ENCODE data around the gene FBN3. TPM values are rescaled to one million over a fixed set of nuclear protein-coding genes. Genes with fewer than 3 reads are reported as not detected.
"Not testable (repeated sequence)": the region's sequence is repeated elsewhere in the genome, so short reads cannot be mapped to it uniquely, and the experiment has no call there.

FBN3 gene
- polyA plus RNA-seq, 4 donors: 27.4 to 35.1 (median 29.5) TPM

DNA sequence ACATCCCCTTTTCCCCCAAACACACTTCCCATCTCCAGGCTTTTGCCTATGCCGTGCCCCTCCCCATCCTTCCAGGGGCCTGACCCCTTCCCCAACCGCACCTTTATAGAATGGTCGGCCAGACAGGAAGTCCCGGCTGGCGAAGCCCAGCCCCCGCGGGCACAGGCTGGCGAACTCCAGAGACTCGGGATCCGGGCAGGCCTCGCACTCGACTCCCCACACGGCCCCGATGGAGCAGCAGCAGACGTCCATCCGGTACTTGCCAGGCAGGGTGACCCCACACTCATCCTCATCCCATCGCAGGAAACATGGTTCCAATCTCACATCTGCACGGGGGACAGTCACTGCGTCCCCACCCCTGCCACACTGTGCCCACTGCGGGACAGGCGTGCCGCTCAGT lies 25.7 kb downstream of the FBN3 start:
- DNase-seq (ENCODE audit: low read depth in 4 of 4, low spot score in 3 of 4): no peak

DNA sequence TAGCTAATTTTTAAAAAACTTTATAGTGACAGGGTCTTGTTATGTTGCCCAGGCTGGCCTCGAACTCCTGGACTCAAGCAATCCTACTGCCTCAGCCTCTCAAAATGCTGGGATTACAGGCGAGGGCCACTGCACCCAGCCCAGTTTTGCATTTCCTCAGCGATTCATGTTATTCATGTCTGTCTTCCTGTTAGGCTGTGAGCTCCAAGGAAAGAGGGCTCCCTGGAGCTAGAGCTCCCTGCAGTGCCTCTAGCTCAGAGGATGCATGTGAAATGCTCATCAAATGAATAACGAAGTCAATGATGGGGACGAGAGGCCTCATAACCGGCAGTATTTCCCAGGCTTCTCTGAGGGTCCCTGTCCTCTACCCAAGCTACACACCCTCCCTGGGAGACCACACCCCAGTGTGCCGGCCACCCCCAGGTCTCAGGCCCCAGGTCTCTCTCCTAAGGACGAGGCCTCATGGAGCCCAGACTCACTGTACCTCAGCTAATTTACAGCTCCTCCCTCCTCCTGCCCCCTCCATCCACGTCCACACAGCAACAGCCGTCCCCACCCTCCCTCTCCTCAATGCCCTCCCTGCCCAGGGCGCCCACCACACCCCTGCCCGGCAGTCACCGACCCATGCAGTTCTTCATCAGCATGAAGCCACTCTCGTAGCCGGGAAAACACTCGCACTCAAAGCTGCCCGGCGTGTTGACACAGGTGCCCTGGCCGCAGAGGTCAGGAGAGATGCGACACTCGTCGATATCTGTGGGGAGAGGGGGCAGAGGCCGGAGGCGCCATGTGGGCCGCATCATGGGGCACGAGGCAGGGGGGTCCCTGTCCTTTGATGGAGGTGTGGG lies 28.5 kb downstream of the FBN3 start:
- no peak for DNase-seq (ENCODE audit: low read depth in 4 of 4, low spot score in 3 of 4)

GRCh38 chr19:8117991-8118390 lies 31.4 kb downstream of the FBN3 start:
- no peak for DNase-seq (ENCODE audit: low read depth in 4 of 4, low spot score in 3 of 4)

GRCh38 chr19:8116437-8117293 lies 32.7 kb downstream of the FBN3 start:
- no peak for DNase-seq (ENCODE audit: low read depth in 4 of 4, low spot score in 3 of 4)

DNA sequence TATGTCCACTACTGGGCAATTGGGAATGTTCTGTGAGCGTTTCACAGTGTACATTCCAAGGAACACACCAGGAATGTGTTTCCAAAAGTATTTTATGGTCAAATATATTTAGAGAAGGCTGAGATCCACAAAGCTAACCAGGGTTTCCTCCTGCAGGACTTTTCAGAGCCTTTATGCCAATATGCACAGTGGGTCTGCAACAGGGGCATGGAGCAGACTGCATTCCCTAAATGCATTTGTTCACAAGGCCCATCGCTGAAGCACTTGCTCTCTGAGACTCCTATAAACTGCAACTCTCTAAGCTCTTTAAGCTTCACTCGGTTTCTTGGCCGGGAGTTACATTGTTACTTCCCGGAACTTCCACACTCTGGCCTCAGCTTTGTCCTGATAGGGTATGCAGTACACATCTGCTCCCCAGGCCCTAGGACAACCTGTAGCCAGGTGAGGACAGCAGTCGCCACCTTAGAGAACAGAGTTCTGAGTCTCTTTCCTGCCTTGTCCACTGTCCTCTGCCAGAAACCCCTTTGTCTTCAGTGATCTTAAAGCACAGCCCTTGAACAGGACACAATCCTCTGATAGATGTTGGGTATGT lies 33.5 kb downstream of the FBN3 start:
- DNase-seq (ENCODE audit: low read depth in 4 of 4, low spot score in 3 of 4): no peak

- DNase-seq (ENCODE audit: low read depth in 4 of 4, low spot score in 3 of 4): no peak
Observed at GRCh38 chr19:8113017-8113416, 36.4 kb downstream of the FBN3 start.

GRCh38 chr19:8111376-8111775 lies 38.0 kb downstream of the FBN3 start:
- no peak for DNase-seq (ENCODE audit: low read depth in 4 of 4, low spot score in 3 of 4)

DNA sequence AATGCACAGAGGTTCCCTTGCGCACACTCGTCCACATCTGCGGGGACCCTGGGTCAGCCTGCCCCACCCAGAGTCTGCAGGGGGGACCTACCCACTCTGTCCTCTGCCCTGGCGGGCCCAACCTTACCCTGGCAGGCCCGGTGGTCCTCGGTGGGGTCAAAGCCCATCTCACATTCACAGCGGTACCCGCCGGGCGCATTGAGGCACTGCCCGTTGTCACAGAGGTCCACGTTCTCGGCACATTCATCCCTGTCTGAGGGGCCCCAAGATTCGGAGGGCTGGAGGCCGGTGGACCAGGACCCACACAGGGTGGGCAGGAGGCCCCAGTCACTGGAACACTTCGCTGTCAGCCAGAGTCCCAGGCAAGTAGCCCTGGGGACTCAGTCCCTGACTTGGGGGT lies 38.5 kb downstream of the FBN3 start:
- DNase-seq (ENCODE audit: low read depth in 4 of 4, low spot score in 3 of 4): no peak

DNA sequence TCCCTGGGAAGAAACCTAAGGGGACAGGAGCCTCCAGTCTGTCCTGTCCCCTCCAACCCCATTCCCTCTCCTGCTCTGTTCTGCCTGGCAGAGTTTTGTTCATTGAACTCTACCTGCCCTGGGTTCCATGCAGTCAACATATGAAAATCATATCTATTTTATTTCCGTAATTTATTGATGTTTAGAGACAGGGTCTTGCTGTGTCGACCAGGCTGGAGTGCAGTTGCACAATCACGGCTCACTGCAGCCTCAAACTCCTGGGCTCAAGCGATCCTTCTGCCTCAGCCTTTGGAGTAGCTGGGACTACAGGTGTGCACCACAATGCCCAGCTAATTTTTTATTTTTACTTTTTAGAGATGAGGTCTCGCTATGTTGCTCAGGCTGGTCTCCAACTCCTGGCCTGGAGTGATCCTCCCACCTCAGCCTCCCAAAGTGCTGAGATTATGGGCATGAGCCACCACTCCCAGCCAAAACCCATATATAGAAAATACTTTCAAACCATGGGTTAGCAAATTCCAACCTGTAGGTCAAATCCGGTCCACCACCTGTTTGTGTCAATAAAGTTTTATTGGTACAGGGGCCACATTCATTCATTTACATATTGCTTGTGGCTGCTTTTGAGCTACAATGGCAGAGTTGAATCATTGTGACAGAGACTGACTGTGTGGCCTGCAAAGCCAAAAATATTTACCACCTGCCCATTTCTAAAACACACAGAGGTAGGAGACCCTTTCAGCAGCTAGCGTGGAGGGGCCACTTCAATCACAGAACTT lies 39.3 kb downstream of the FBN3 start:
- no peak for DNase-seq (ENCODE audit: low read depth in 4 of 4, low spot score in 3 of 4)

DNA sequence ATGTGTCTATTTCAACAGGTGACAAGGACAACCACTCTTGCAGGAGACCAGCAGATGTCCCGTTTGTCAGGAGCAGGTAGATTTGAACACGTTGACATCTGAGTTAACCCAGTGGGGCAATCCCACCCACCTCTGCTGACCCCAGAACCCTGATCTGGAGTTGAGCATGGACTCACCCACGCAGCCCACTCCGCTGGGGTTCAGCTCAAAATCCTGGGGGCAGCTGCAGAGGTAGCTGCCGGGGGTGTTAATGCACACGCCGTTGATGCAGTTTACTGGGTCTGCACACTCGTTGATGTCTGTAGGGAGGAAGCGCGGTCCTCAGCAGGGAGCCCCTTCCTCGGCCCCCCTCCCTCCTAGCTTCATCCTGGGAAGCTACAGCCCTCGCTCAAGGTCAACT lies 39.9 kb downstream of the FBN3 start:
- DNase-seq (ENCODE audit: low read depth in 4 of 4, low spot score in 3 of 4): no peak

DNA sequence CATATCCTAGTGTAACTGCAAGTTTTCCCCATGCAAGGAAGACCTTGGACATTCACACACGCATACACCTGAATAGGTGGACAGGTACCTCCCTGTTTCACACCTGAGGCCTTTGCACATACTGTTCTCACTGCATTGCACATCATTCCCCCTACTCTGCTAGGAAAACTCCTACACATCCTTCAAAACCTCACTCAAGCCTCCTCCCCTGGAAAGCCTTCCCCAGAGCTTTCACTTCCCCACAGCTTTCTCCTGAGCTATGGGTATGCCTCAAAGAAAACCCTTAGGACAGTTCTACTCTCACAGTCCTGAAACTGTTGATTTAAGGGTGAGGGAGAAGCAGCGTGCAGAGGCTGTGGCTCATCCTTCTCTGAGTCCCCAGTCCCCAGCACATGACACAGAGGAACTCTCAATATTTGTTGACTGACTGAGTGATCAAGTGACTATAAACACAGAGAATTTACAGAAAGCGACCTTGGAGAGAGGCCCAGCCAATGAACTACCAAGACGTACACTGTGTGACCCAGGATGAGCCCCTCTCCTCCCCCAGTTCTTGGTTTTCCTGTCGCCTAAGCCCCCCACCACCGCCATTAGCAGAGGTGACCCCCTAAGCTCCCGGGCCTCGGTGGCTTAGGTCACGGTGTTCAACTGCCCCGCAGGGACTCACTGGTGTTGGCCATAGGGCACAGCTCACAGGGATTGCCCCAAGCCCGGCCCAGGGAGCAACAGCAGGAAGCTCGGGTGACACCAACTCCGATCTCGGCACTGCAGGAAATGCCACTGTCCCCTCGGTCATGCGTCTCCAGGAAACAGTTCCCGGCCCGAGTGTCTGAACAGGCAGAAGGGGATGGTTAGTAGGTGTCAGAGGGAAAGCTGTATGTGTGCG lies 40.6 kb downstream of the FBN3 start:
- DNase-seq (ENCODE audit: low read depth in 4 of 4, low spot score in 3 of 4): no peak

GRCh38 chr19:8107301-8107903 lies 42.0 kb downstream of the FBN3 start:
- DNase-seq (ENCODE audit: low read depth in 4 of 4, low spot score in 3 of 4): no peak

GRCh38 chr19:8105471-8105870 lies 43.9 kb downstream of the FBN3 start:
- DNase-seq (ENCODE audit: low read depth in 4 of 4, low spot score in 3 of 4): no peak

- DNase-seq (ENCODE audit: low read depth in 4 of 4, low spot score in 3 of 4): not testable (repeated sequence)
Observed at GRCh38 chr19:8101910-8102309, 47.5 kb downstream of the FBN3 start.

GRCh38 chr19:8101311-8101710 lies 48.1 kb downstream of the FBN3 start:
- DNase-seq (ENCODE audit: low read depth in 4 of 4, low spot score in 3 of 4): no peak

GRCh38 chr19:8097681-8098567 lies 51.5 kb downstream of the FBN3 start:
- DNase-seq (ENCODE audit: low read depth in 4 of 4, low spot score in 3 of 4): no peak

DNA sequence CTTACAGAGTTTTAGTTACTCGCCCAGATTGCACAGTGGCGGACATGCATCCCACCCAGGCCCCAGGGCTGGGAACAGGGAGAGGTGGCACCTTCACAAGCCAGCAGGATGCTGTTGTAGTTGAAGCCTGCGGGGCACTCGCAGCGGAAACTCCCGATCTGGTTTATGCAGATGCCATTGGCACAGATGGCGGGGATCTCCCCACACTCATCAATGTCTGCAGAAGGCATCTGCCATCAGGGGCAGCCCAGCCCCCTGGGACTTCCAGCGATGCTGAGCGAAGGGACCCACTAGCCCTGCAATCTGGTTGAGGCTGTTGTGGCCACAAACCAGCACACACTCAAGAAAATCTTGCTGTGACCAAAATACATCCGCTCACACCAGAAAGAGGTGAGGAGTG lies 52.2 kb downstream of the FBN3 start:
- no peak for DNase-seq (ENCODE audit: low read depth in 4 of 4, low spot score in 3 of 4)

- DNase-seq (ENCODE audit: low read depth in 4 of 4, low spot score in 3 of 4): no peak
Observed at GRCh38 chr19:8096071-8096470, 53.3 kb downstream of the FBN3 start.
